ENCODE measurements around the gene SMARCE1.

SMARCE1 gene

DNA sequence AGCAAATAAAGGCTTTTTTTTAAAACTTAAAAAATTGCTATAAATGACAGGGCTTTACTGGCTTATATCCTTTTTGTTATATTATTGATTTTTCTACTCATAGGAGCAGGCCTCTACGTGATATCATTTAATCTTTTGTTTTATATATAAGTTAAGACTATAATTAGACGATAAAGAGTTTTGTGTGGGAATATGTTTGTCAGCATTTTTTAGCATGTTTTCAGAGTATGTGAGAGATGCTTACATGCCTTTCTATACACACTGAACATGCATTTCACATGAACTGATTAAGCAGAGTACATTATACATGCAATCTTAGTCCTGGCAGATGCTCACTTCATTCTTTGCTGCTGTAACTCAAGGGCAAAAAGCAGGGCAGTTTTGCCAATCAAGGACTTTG lies 25.0 kb upstream of the SMARCE1 start:
- TF ChIP-seq TARDBP (IDR thresholded peaks at IDR 0.05) = no peak
- TF ChIP-seq LEF1 (IDR thresholded peaks at IDR 0.05; ENCODE audit: borderline replicate concordance) = no peak
- TF ChIP-seq, protein P1, sequence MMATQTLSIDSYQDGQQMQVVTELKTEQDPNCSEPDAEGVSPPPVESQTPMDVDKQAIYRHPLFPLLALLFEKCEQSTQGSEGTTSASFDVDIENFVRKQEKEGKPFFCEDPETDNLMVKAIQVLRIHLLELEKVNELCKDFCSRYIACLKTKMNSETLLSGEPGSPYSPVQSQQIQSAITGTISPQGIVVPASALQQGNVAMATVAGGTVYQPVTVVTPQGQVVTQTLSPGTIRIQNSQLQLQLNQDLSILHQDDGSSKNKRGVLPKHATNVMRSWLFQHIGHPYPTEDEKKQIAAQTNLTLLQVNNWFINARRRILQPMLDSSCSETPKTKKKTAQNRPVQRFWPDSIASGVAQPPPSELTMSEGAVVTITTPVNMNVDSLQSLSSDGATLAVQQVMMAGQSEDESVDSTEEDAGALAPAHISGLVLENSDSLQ (IDR thresholded peaks at IDR 0.05) = no peak
- TF ChIP-seq ARNT (IDR thresholded peaks at IDR 0.05) = no peak
- no peak for TF ChIP-seq FOXM1 (IDR thresholded peaks at IDR 0.05; ENCODE audit: borderline replicate concordance)
- TF ChIP-seq BHLHE40 (IDR thresholded peaks at IDR 0.05; ENCODE audit: borderline replicate concordance) = no peak
- no peak for TF ChIP-seq FOXA1 (IDR thresholded peaks at IDR 0.05)
- no peak for TF ChIP-seq NFRKB (IDR thresholded peaks at IDR 0.05)
- TF ChIP-seq SUZ12 (IDR thresholded peaks at IDR 0.05) = no peak
- no peak for TF ChIP-seq ELF4 (IDR thresholded peaks at IDR 0.05)
- no peak for TF ChIP-seq HDGF (IDR thresholded peaks at IDR 0.05; ENCODE audit: borderline replicate concordance)
- ChIA-PET CTCF (interaction anchor here (0.6 to 0.8 kb wide), 2 partner anchors 47 to 1114 kb away, joined by 3 read pairs; partner anchors contain the start of gene JUP), POLR2A (interaction anchor here (0.9 kb wide), 1 partner anchor 25 kb away, joined by 4 read pairs; the partner anchor contains the start of gene SMARCE1)
- DNase-seq (ENCODE audit: extremely low spot score) = no peak

DNA sequence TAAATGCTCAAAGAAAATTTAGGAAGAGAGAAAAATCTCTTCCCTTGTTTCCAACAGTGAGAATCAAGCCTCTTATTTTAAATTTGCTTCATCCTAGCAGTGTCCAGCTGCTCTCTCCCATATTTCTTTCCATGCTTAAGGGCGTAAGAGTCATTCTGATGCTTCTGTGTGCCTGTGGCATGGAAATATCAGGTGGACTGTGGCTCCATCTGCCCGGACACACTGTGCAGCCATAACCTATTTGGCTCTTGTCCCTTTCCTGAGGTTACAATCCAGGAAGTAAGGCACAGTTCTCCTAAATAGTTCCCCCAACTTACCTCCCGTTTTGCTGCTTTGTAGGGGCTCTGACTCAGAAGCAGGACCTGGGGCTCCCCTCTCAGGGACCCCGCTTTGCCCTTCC lies 23.7 kb upstream of the SMARCE1 start:
- TF ChIP-seq CTBP1 (IDR thresholded peaks at IDR 0.05; ENCODE audit: borderline replicate concordance) (no peak), ARNT (IDR thresholded peaks at IDR 0.05) (no peak), FOXK2 (IDR thresholded peaks at IDR 0.05) (no peak), LEF1 (IDR thresholded peaks at IDR 0.05; ENCODE audit: borderline replicate concordance) (no peak), ELF4 (IDR thresholded peaks at IDR 0.05) (no peak), BHLHE40 (IDR thresholded peaks at IDR 0.05; ENCODE audit: borderline replicate concordance) (no peak), NFRKB (IDR thresholded peaks at IDR 0.05) (no peak), FOXM1 (IDR thresholded peaks at IDR 0.05; ENCODE audit: borderline replicate concordance) (no peak)
- POLR2A ChIA-PET = no interaction called here
- DNase-seq (ENCODE audit: extremely low spot score) = no peak
- CTCF ChIA-PET = interaction anchor here (0.6 kb wide), 1 partner anchor 27 kb away, joined by 6 read pairs; no protein-coding TSS in a partner anchor

DNA sequence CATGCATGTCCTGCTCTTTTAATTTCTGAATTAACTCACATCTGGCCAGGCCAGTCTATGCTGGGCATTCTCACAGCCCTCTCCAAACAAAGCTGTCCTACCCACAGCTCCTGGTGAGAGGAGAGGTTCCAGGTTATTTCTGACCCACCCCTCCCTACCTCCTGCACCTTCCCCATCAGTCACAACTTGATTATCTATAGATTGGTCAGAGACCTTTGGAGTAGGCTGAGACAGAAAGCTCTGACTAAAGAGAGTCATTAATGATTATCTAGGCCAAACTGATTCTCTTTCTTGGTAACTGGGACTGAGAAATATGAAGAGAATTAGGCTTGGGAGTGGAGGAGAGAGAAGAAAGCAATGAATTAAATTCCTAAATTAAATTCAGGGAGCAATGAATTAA lies 18.7 kb upstream of the SMARCE1 start:
- no peak for TF ChIP-seq FOXA1 (IDR thresholded peaks at IDR 0.05)
- TF ChIP-seq LEF1 (IDR thresholded peaks at IDR 0.05; ENCODE audit: borderline replicate concordance) = no peak
- TF ChIP-seq NFRKB (IDR thresholded peaks at IDR 0.05) = no peak
- TF ChIP-seq BHLHE40 (IDR thresholded peaks at IDR 0.05; ENCODE audit: borderline replicate concordance) = no peak
- no peak for TF ChIP-seq ZNF384 (IDR thresholded peaks at IDR 0.05)
- TF ChIP-seq ELF4 (IDR thresholded peaks at IDR 0.05) = no peak
- no peak for TF ChIP-seq CTBP1 (IDR thresholded peaks at IDR 0.05; ENCODE audit: borderline replicate concordance)
- no peak for TF ChIP-seq SUZ12 (IDR thresholded peaks at IDR 0.05)
- TF ChIP-seq FOXK2 (IDR thresholded peaks at IDR 0.05) = no peak
- CTCF ChIA-PET = interaction anchor here (1.2 kb wide), 1 partner anchor 16 kb away, joined by 5 read pairs; no protein-coding TSS in a partner anchor
- DNase-seq (ENCODE audit: extremely low spot score) = no peak
- POLR2A ChIA-PET = no interaction called here

DNA sequence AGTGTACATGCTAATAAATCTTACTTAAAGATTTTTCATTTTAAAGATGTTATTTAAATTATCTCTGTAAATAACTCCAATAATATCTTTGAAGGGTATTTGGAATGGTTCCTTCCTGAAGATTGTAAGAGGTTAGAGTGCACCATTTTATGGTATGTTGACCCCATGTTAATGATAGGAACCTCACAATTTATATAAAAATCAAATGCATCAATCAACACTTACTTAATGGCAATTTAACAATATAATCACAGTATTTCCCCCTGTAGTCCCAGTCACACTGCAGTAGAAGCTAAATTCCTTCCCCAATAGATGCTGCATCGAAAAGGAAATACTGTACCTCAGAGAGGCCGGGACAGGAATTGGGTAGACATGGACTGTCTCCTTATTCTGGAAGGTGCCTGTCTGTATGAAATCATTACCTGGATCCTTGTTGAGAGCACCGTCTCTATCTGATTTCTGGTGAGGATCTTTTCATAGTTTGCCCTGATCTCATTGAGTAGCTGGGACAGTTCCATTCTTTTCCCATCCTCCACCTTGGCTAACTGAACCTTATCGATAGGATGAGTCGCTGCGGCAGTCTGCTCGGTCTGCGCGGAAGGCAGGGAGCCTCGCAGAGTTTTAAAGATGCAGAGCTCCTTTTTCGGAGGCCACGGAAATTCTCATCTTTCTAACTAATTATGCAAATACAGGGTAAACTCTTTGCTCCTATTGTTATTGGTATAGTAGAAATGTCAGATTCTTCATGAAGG lies 17.1 kb upstream of the SMARCE1 start, which contains the start of gene KRT222:
Gene KRT222, minus strand, starts transcription at position 596 of the 752 bp plus-strand sequence. Its CDS starts 78 bp downstream, at position 518.
- CTCF ChIA-PET = interaction anchor here (0.6 kb wide), 1 partner anchor 209 kb away, joined by 4 read pairs; no protein-coding TSS in a partner anchor
- TF ChIP-seq ARNT (IDR thresholded peaks at IDR 0.05) = no peak
- no peak for TF ChIP-seq FOXA1 (IDR thresholded peaks at IDR 0.05)
- TF ChIP-seq SUZ12 (IDR thresholded peaks at IDR 0.05) = no peak
- no peak for TF ChIP-seq ZNF384 (IDR thresholded peaks at IDR 0.05)
- no peak for DNase-seq (ENCODE audit: extremely low spot score)
- POLR2A ChIA-PET = interaction anchor here (2.4 kb wide), 1 partner anchor 16 kb away, joined by 9 read pairs; the partner anchor contains the start of gene SMARCE1

DNA sequence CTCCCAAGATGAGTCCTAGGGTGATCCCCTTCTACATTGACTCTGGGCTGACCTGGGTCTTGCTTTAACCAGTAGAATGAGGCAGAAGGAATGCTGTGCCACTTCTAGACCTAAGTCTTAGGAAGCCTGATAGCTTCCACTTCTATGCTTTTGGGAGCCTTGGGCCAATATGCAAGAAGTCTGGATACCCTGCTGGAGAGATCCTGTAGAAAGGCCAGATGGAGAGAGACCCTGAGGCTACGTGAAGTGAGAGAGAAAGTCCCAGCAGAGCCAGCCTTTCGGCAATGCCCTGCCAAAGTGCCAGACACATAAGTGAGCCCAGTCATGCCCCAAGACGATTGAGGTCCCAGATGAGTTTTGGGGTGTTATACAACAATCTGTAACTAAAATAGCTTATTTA lies 15.6 kb upstream of the SMARCE1 start:
- ChIA-PET CTCF (no interaction called here), POLR2A (interaction anchor here (2.4 kb wide), 1 partner anchor 15 kb away, joined by 9 read pairs; the partner anchor contains the start of gene SMARCE1)
- DNase-seq (ENCODE audit: extremely low spot score) = no peak
- TF ChIP-seq FOXM1 (IDR thresholded peaks at IDR 0.05; ENCODE audit: borderline replicate concordance) = no peak
- TF ChIP-seq, protein P1 (IDR thresholded peaks at IDR 0.05) = no peak
- no peak for TF ChIP-seq ARNT (IDR thresholded peaks at IDR 0.05)
- no peak for TF ChIP-seq ELF4 (IDR thresholded peaks at IDR 0.05)
- TF ChIP-seq HDGF (IDR thresholded peaks at IDR 0.05; ENCODE audit: borderline replicate concordance) = no peak
- TF ChIP-seq TARDBP (IDR thresholded peaks at IDR 0.05) = no peak
- TF ChIP-seq FOXK2 (IDR thresholded peaks at IDR 0.05) = no peak
- no peak for TF ChIP-seq L3MBTL2 (conservative IDR thresholded peaks at IDR 0.05)
- no peak for TF ChIP-seq ZNF384 (IDR thresholded peaks at IDR 0.05)
- TF ChIP-seq SP1 (IDR thresholded peaks at IDR 0.05) = no peak
- TF ChIP-seq BHLHE40 (IDR thresholded peaks at IDR 0.05; ENCODE audit: borderline replicate concordance) = no peak
- TF ChIP-seq SUZ12 (IDR thresholded peaks at IDR 0.05) = no peak
- TF ChIP-seq FOXA1 (IDR thresholded peaks at IDR 0.05) = no peak
- no peak for TF ChIP-seq CTBP1 (IDR thresholded peaks at IDR 0.05; ENCODE audit: borderline replicate concordance)

DNA sequence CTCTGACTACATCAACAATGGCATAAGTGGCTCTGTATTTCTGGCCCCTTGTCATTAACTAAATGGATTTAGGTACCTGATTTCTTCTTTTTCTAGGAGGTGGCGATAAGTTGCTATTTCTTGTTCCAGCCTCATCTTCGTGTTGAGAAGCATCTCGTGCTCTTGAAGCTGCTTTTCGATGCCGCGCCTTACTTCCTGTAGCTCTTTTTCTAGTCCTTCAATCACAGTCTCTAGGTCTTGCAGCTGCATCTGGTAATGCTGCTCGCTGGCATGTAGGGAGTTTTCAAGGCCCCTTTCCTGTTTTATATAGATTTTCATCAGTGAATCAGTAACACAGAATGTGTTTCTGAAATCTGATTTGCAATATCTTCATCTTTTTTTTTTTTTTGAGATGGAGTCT lies 12.3 kb upstream of the SMARCE1 start:
- ChIA-PET CTCF (no interaction called here), POLR2A (interaction anchor here (3.7 kb wide), 1 partner anchor 13 kb away, joined by 14 read pairs; the partner anchor contains the start of gene SMARCE1)
- TF ChIP-seq NFRKB (IDR thresholded peaks at IDR 0.05) (no peak), ELF4 (IDR thresholded peaks at IDR 0.05) (no peak), ZNF384 (IDR thresholded peaks at IDR 0.05) (no peak), BHLHE40 (IDR thresholded peaks at IDR 0.05; ENCODE audit: borderline replicate concordance) (no peak), SP1 (IDR thresholded peaks at IDR 0.05) (no peak), FOXA1 (IDR thresholded peaks at IDR 0.05) (no peak), ARNT (IDR thresholded peaks at IDR 0.05) (no peak), TARDBP (IDR thresholded peaks at IDR 0.05) (no peak), SUZ12 (IDR thresholded peaks at IDR 0.05) (no peak), FOXK2 (IDR thresholded peaks at IDR 0.05) (no peak), LEF1 (IDR thresholded peaks at IDR 0.05; ENCODE audit: borderline replicate concordance) (no peak), CTBP1 (IDR thresholded peaks at IDR 0.05; ENCODE audit: borderline replicate concordance) (no peak), L3MBTL2 (conservative IDR thresholded peaks at IDR 0.05) (no peak)
- TF ChIP-seq, protein P1 (IDR thresholded peaks at IDR 0.05) = no peak
- DNase-seq (ENCODE audit: extremely low spot score) = no peak

Data from HEK293T (cell line).